HL-60 (cell line): ENCODE results near the gene TMEM200A.

Experiments used
- DNase-seq, 2 experiments: peaks; one replicate each; pipeline ENCODE4 v3.0.0-alpha.2; 2010 to 2020; ENCODE audit warnings: low read depth in 1 of 2, low spot score in 1 of 2
- H3K27ac ChIP-seq: fragments of 250-450 bp; sonication (Bioruptor Pico); replicated peaks from 2 replicates; pipeline ENCODE4 v1.5.1; 2020; ENCODE audit warnings: mild to moderate bottlenecking, moderate library complexity
- H3K27me3 ChIP-seq: fragments of 250-450 bp; sonication (Bioruptor Pico); 2 replicates; pipeline ENCODE4 v1.5.1; 2021; ENCODE audit warnings: mild to moderate bottlenecking, moderate library complexity; ENCODE audit not compliant: insufficient read depth, poor library complexity, severe bottlenecking
- H3K4me3 ChIP-seq: replicated peaks from 2 replicates; pipeline ENCODE4 v1.5.1; 2011; ENCODE audit warnings: mild to moderate bottlenecking, control low read depth, low read length; ENCODE audit not compliant: insufficient read depth
- CTCF ChIP-seq: IDR thresholded peaks from one replicate; pipeline ENCODE4 v1.5.1; 2011; ENCODE audit warnings: low read length, control low read depth, inconsistent platforms; ENCODE audit not compliant: insufficient read depth
- GABPA ChIP-seq: IDR thresholded peaks from 2 replicates; pipeline ENCODE4 v1.6.1; 2012; ENCODE audit warnings: low read depth
- POLR2AphosphoS5 ChIP-seq: IDR thresholded peaks from 2 replicates; pipeline ENCODE4 v1.6.1; 2012; ENCODE audit warnings: low read depth
- REST ChIP-seq: IDR thresholded peaks from 2 replicates; pipeline ENCODE4 v1.6.1; 2012; ENCODE audit warnings: low read depth; ENCODE audit not compliant: insufficient replicate concordance
- SPI1 ChIP-seq: IDR thresholded peaks from 2 replicates; pipeline ENCODE4 v1.6.1; 2012; ENCODE audit warnings: low read depth, mild to moderate bottlenecking, borderline replicate concordance

The TMEM200A gene

GRCh38 chr6:130359736-130360135 is 6.1 kb upstream of the TMEM200A start:
- Histone ChIP-seq H3K27me3 (peaks cover 14% of the 10 kb centered on the region), H3K27ac (no peak overlapping the region), H3K4me3 (no peak overlapping the region)
- no peak for TF ChIP-seq GABPA
- TF ChIP-seq CTCF = no peak
- TF ChIP-seq SPI1 = no peak
- TF ChIP-seq REST = no peak
- no peak for DNase-seq

- Histone ChIP-seq H3K27me3 (peaks cover 33% of the 10 kb centered on the region), H3K4me3 (no peak overlapping the region), H3K27ac (no peak overlapping the region)
- DNase-seq = no peak
- TF ChIP-seq SPI1 (no peak), POLR2AphosphoS5 (no peak), CTCF (no peak), REST (peak; percentile 95)
Measured at GRCh38 chr6:130362128-130362527, 3.7 kb upstream of the TMEM200A start.

GRCh38 chr6:130364224-130364780 is 1.5 kb upstream of the TMEM200A start:
- Histone ChIP-seq H3K27ac (no peak overlapping the region), H3K4me3 (no peak overlapping the region), H3K27me3 (peaks cover 46% of the 10 kb centered on the region)
- TF ChIP-seq REST = no peak
- no peak for TF ChIP-seq GABPA
- no peak for TF ChIP-seq CTCF
- TF ChIP-seq POLR2AphosphoS5 = no peak
- TF ChIP-seq SPI1 = no peak
- DNase-seq = no peak
